ENCODE data around the gene RAD52. TPM values are rescaled to one million over a fixed set of nuclear protein-coding genes. Genes with fewer than 3 reads are reported as not detected.

RAD52 gene
- polyA plus RNA-seq, 3 donors = 0.79 to 14.3 (median 1.1) TPM

DNA sequence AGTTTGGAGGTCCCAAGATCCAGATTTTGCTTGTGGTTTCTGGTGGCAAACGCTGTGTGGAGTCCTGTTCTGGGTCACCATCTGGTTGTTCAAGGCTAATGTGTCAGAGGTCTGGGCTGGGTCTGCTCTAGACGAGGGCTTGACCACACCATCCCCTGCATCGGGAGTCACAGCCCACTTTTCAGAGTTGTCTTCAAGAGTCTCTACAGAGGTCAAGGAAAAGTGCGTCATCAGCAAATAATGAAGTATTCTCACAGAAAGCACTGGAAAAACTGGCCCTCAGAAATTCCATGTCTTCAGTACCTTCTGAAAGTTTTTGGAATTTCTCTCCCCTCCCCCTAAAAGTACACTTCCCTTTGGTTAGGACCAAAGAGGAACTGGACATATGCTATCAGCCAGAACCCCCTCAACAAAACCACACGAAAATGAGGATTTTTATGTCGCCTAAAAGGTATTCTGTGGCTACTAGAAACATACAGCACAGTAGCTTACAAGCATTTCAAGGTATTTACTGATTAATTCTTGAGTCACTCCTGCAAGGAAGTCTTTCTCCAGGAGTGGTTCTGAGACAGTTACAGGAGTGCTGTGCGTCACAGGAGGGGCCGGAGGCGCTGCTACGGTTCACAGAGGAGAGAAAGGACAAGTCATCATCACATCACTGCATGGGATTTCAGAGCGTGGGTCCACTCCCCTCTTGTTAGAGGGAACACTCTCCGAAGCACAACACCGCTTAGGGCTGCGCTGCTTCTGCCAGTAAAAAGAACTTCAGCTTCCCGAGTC is 35.4 kb downstream of the RAD52 start:
- peaks cover 49 to 90% of the 10 kb centered on the region in 2 donors for H3K36me3 ChIP-seq (replicated peaks in 1 of 2; ENCODE audit: control insufficient read depth in 1 of 2, insufficient read depth in 2 of 2, low read length in 2 of 2)
- peaks cover 35% of the 10 kb centered on the region for H3K4me1 Mint-ChIP-seq
- peaks cover 0 to 5% (median 0%) of the 10 kb centered on the region in 7 donors for H3K9me3 Mint-ChIP-seq
- TF ChIP-seq, protein P1, sequence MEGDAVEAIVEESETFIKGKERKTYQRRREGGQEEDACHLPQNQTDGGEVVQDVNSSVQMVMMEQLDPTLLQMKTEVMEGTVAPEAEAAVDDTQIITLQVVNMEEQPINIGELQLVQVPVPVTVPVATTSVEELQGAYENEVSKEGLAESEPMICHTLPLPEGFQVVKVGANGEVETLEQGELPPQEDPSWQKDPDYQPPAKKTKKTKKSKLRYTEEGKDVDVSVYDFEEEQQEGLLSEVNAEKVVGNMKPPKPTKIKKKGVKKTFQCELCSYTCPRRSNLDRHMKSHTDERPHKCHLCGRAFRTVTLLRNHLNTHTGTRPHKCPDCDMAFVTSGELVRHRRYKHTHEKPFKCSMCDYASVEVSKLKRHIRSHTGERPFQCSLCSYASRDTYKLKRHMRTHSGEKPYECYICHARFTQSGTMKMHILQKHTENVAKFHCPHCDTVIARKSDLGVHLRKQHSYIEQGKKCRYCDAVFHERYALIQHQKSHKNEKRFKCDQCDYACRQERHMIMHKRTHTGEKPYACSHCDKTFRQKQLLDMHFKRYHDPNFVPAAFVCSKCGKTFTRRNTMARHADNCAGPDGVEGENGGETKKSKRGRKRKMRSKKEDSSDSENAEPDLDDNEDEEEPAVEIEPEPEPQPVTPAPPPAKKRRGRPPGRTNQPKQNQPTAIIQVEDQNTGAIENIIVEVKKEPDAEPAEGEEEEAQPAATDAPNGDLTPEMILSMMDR (IDR thresholded peaks at IDR 0.05) = no peak
- no peak overlapping the region for H3K9ac ChIP-seq (ENCODE audit: insufficient read depth, low read length, poor library complexity, severe bottlenecking)
- H3K27ac ChIP-seq (ENCODE audit: low read depth in 1 of 2, low read length in 2 of 2) = peak overlapping the region in 1 of 2 donors; percentile 17
- intact Hi-C loops (cut with micrococcal nuclease) = loop anchor here in 1 of 2 donors (5.0 kb wide), 1 partner anchor 33 kb away; the partner anchor contains the start of gene RAD52
- peak overlapping the region in 3 of 7 donors; percentile 37 to 80 (median 55) for H3K27ac Mint-ChIP-seq
- H4K20me1 ChIP-seq (ENCODE audit: insufficient read depth, low read length) = peaks cover 57% of the 10 kb centered on the region
- H3K27me3 ChIP-seq (ENCODE audit: control insufficient read depth in 2 of 2, insufficient read depth in 2 of 2, low read length in 2 of 2) = no peaks in the 10 kb centered on the region
- no peak overlapping the region for H3K4me3 Mint-ChIP-seq
- no peak overlapping the region for H2AFZ ChIP-seq (ENCODE audit: insufficient read depth, low read depth, low read length, poor library complexity, severe bottlenecking)
- H3K79me2 ChIP-seq (ENCODE audit: insufficient read depth, low read length) = no peaks in the 10 kb centered on the region
- H3K9me3 ChIP-seq (replicated peaks in 1 of 2; ENCODE audit: control insufficient read depth in 1 of 2, insufficient read depth in 1 of 2, low read length in 2 of 2) = no peaks in the 10 kb centered on the region
- 18% methylated on average over 7 of the region's 15 CpGs for WGBS (ENCODE audit: insufficient coverage)
- peaks cover 16 to 26% of the 10 kb centered on the region in 2 donors for H3K4me1 ChIP-seq (ENCODE audit: control insufficient read depth in 1 of 2, insufficient read depth in 2 of 2, low read length in 2 of 2)
- peak in 2 of 3 donors; percentile 3 to 14 for DNase-seq
- H3K36me3 Mint-ChIP-seq = peaks cover 69 to 85% of the 10 kb centered on the region in 2 donors
- H3K4me3 ChIP-seq (replicated peaks in 1 of 3; ENCODE audit: low read depth in 2 of 3, low read length in 3 of 3) = no peak overlapping the region
- peaks cover 0 to 2% (median 2%) of the 10 kb centered on the region in 3 donors for H3K27me3 Mint-ChIP-seq (ENCODE audit: low read depth in 3 of 3)
- H3K4me2 ChIP-seq (replicated peaks; ENCODE audit: extremely low read depth, low read length, poor library complexity, severe bottlenecking) = no peak overlapping the region

GRCh38 chr12:912466-913235 is 36.8 kb downstream of the RAD52 start:
- Mint-ChIP-seq H3K4me1 (peaks cover 35% of the 10 kb centered on the region), H3K4me3 (no peak overlapping the region), H3K9me3 (peaks cover 0 to 5% (median 0%) of the 10 kb centered on the region in 7 donors), H3K27me3 (ENCODE audit: low read depth in 3 of 3) (peaks cover 0 to 3% (median 0%) of the 10 kb centered on the region in 3 donors), H3K27ac (peak overlapping the region in 1 of 7 donors; percentile 45), H3K36me3 (peaks cover 72 to 88% of the 10 kb centered on the region in 2 donors)
- Histone ChIP-seq H3K36me3 (replicated peaks in 1 of 2; ENCODE audit: control insufficient read depth in 1 of 2, insufficient read depth in 2 of 2, low read length in 2 of 2) (peaks cover 55 to 91% of the 10 kb centered on the region in 2 donors), H2AFZ (ENCODE audit: insufficient read depth, low read depth, low read length, poor library complexity, severe bottlenecking) (no peak overlapping the region), H3K9me3 (replicated peaks in 1 of 2; ENCODE audit: control insufficient read depth in 1 of 2, insufficient read depth in 1 of 2, low read length in 2 of 2) (no peaks in the 10 kb centered on the region), H4K20me1 (ENCODE audit: insufficient read depth, low read length) (peaks cover 63% of the 10 kb centered on the region), H3K27ac (ENCODE audit: low read depth in 1 of 2, low read length in 2 of 2) (no peak overlapping the region), H3K4me2 (replicated peaks; ENCODE audit: extremely low read depth, low read length, poor library complexity, severe bottlenecking) (no peak overlapping the region), H3K9ac (ENCODE audit: insufficient read depth, low read length, poor library complexity, severe bottlenecking) (no peak overlapping the region), H3K4me3 (replicated peaks in 1 of 3; ENCODE audit: low read depth in 2 of 3, low read length in 3 of 3) (no peak overlapping the region), H3K4me1 (ENCODE audit: control insufficient read depth in 1 of 2, insufficient read depth in 2 of 2, low read length in 2 of 2) (peaks cover 16 to 26% of the 10 kb centered on the region in 2 donors), H3K79me2 (ENCODE audit: insufficient read depth, low read length) (no peaks in the 10 kb centered on the region), H3K27me3 (ENCODE audit: control insufficient read depth in 2 of 2, insufficient read depth in 2 of 2, low read length in 2 of 2) (no peaks in the 10 kb centered on the region)
- DNase-seq = no peak
- TF ChIP-seq, protein P1 (IDR thresholded peaks at IDR 0.05) = no peak
- WGBS (ENCODE audit: insufficient coverage) = 80% methylated on average over 1 of the region's 7 CpGs
- intact Hi-C loops (cut with micrococcal nuclease) = loop anchor here in 1 of 2 donors (5.0 kb wide), 1 partner anchor 35 kb away; the partner anchor contains the start of gene RAD52

All from CD14-positive monocyte (primary cell).